Epidermal melanocyte (primary cell): ENCODE results near the gene TRANK1.
A peak's percentile ranks its signal among the peaks of the same experiment; 100 is the strongest.
"Not testable (repeated sequence)": the region's sequence is repeated elsewhere in the genome, so short reads cannot be mapped to it uniquely, and the experiment has no call there.

Source experiments
- DNase-seq: peaks from one replicate; pipeline ENCODE4 v3.0.0; 2011; ENCODE audit warnings: low spot score; ENCODE audit not compliant: insufficient read length

TRANK1 gene

GRCh38 chr3:36893137-36893557 is 51.7 kb downstream of the TRANK1 start:
- no peak for DNase-seq

DNA sequence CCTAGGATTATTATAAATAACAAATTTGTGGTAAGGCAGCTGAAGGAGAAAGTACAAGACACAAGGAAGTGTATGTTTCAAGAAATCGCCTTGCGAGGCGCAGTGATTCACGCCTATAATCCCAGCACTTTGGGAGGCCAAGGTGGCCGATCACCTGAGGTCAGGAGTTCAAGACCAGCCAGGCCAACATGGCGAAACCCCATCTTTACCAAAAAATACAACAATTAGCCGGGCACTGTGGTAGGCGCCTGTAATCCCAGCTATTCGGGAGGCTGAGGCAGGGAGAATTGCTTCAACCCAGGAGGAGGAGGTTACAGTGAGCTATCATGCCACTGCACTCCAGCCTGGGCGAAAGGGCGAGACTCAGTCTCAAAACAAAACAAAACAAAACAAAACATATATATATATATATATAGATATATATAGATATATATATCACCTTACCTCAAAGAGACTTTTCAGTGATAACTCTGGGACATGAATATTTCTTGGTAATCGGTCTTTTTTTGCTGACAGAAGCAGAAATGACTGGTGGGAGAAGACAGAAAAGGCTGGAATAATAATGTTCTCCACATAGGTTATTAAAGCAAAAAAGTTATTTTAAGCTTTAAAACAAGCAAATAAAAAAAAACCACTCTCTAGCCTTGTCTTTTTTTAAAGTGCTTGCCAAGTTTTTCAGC is 52.3 kb downstream of the TRANK1 start:
- no peak for DNase-seq

DNA sequence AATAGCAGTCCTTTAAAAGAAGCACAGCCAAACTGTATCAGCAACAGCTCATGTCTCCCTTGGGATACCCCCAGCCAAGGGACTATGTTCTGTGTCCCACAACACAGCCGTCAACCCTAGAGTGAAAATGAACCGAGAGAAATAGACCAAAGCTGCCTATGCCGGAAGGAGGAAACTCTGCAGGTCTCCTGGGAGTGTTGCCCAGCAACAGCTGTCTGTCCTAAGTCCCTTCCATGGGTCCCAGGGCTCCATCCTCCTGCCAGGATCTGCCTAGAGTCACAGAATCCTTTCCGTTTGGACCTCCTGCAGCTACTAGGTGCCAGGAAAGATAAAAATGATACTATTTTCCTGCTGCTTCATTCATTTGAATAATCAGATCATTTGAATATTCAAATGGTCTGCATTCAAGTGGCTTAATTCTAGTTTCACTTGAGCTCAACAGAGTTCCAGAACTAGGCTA is 53.1 kb downstream of the TRANK1 start:
- no peak for DNase-seq

DNA sequence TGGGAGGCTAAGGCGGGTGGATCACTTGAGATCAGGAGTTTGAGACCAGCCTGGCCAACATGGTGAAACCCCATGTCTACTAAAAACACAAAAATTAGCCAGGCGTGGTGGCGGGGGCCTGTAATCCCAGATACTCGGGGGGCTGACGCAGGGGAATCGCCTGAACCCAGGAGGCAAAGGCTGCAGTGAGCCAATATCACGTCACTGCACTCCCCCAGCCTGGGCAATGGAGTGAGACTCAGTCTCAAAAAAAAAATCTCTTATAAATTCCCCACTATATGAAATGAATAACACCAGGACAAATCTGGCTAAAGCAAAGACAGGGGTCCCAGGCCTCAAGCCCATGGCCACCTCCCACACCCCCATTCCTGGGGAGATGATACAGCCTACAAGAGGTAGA is 53.8 kb downstream of the TRANK1 start:
- DNase-seq, result not testable (repeated sequence)

GRCh38 chr3:36890261-36890660 is 54.6 kb downstream of the TRANK1 start:
- no peak for DNase-seq

DNA sequence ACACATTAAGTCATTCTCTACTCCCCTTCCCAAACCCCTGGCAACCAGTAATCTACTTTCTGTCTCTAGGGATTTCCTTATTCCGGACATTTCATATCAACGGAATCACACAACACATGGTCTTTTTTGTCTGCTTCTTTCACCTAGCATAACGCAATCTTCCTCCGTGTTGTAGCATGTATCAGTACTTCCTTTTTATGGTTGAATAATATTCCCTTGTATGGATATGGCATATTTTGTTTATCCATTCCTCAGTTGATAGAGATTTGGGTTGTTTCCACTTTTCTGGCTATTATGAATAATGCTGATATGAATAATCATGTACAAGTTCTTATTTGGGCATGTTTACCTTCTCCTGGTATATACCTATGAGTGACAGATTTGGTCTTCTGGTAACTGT is 63.1 kb downstream of the TRANK1 start:
- no peak for DNase-seq

- DNase-seq, result not testable (repeated sequence)
Measured at GRCh38 chr3:36879842-36880241, 65.0 kb downstream of the TRANK1 start.

DNA sequence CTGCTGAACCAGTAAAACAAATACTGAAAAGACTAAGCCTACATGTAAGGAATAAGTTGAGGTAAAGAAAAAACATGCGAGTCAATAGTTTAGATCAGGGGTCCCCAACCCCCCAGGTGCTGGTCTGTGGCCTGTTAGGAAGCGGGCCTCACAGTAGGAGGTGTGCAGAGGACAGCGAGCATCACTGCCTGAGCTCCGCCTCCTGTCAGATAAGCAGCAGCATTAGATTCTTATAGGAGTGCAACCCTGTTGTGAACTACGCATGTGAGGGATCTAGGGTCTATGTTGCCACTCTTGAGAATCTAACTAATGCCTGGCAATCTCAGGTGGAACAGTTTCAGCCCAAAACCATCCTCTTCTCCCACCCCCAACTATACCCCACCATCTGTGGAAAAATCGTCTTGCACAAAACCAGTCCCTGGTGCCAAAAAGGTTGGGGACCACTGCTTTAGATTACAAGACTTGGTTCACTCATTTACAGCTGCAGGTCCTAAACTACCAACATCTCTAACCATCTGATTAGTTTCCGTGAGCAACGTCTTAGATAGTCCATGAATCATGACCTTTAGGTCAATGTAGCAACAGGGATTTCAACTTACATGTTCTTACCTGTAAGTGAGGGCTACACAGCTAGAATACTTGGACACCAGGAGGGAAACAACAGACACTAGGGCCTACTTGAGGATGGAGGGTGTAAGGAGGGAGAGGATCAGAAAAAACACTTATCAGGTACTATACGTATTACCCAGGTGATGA is 66.7 kb downstream of the TRANK1 start:
- DNase-seq, result no peak

- DNase-seq, result no peak
Measured at GRCh38 chr3:36876181-36876936, 68.5 kb downstream of the TRANK1 start.

DNA sequence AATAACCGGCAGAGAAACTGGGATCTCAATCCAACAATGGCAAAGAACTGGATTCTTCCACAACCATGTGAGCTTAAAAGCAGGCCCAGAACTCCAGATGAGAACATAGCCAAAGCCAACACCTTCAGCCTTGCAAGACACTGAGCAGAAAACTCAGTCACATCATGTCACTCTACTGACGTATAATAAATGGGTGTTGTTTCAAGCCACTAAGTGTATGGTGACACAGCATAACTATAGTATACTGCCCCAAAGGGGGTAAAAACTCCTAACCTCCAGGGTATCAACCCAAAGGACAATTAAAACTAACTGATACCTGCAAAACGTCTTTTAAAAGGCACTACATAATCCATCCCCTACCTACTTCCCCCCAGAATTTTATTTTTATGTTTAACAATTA is 69.5 kb downstream of the TRANK1 start:
- DNase-seq, result no peak

DNA sequence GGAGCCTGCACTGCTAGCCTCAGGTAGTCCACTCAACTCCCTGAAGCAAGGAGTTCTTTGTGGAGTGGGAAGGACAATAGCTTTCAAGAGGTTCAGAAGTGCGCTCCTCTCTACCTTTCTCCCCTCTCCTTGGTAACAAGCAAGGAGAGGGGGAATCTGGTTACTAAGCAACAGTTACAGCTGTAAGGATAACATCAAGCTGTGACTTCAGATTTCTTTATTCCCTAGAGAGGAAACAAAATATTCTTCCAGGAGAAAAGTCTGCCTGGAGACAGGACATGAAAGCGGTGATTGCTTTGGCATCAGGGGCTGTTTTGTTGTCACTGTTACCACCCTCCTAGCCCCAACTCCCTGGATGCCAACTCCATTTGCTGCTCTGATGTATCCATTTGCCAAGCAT is 70.4 kb downstream of the TRANK1 start:
- DNase-seq, result no peak

GRCh38 chr3:36871379-36872126 is 73.3 kb downstream of the TRANK1 start:
- DNase-seq, result no peak

DNA sequence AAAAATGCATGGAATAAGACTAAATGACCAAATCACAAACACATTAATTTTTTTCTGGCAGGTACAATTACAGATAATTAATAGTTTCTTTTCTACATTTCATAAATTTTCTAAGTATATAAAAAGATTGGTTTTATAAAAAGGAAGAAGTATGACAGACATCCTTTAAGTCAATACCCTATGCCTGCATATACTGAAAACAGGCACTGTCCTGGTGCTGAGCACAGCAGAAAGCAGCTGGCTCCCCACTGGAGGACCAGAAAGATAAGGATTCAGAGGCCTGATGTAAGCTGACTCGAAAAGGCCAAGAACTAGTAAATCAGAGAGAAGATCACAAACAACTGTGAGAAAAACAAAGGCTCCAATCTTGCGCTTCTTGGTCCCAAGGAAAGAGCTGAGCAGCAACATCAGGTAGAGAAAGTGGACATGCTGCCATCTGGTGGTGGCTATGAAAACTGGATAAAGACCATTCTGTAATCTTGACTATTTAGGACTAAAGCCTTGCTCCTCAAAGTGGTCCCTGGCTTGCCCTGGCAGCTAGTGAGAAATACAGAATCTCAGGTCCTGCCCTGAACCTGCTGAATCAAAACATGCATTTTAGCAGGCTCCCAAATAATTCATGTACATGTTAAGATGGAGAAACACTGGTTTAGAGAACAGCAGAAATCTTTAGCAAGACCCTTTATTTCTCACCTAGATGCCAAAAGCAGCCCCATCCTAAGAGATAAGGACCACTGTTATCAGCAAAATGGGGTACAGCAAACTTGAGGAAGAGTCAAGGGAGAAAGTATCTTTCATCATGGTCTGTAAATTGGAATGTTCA is 76.0 kb downstream of the TRANK1 start:
- DNase-seq, result peak; percentile 75

GRCh38 chr3:36867810-36868209 is 77.0 kb downstream of the TRANK1 start:
- no peak for DNase-seq

DNA sequence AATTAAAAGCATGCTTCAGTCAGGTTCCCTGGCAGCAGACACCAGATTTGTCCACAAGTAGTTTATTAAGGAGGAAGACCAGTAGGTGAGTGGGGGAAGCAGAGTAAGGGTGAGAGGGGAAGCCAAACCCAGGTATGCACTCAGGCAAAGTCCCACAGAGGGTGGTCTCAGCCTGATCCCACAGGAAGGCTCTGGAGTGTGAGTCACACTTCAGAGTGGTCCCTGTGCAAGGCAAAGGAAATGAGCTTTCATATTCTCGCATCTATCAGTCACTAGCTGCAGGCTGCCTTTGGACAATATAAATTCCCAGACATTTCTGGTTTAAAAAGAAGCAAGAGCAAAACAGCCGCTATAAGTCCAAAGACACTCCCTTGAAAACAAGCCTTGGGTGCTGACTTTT is 78.5 kb downstream of the TRANK1 start:
- no peak for DNase-seq

DNA sequence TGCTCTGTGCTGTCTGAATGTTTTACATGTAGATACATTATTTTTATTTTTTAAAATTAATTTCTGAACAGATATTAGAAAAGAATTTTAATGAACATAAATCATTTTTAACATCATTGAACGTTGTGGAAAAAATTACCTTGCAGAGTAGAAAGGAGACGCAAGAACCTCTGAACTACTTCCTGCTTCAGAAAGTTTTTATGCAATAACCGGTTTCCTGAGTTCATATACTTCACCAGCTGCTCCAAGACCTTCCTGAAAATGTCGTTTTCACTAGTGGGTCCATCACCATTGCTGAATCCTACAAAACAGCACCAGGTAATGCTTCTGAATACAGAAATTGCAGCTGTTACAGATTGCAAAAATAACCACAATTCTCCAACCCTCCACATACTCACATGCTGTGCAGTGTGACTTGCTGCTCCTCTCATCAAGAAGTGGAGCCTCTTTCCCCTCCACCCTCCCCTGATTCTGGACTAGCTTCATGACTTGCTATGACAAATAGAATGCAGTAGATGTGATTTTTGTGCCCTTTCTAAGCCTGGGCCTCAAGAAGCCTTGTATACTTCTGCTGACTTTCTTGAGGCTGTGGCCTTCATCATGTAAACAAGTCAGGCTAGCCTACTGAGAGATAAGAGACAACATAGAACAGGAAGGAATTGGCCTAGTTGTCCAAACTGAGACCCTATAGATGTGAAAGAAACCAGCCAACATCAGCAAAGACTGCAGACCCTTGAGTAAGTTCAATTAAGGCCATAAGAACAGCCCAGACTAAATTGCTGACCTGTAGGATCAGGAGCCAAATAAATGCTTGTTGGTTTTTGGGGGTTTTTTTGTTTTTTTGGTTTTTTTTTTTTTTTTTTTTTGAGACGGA is 80.4 kb downstream of the TRANK1 start:
- DNase-seq, result no peak

- no peak for DNase-seq
Measured at GRCh38 chr3:36862076-36862755, 82.6 kb downstream of the TRANK1 start.

DNA sequence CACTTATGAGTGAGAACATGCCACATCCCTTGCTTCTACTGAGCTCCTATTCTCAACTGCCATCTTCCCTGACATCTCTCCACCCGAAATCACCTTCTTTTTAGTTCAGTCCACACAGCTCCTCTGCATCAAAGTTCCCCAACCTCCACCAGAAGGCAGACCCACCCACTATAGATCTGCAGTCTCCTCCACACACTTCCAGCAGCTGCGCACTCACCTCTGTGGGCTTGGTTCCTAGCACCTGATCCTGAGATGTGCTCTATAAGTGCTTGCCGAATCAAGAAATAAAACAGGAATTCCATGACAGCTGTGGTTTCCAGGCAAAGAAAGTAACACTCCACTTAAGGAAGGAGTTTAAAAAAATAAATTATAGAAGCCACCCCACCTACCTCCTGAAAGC is 85.4 kb downstream of the TRANK1 start:
- no peak for DNase-seq

DNA sequence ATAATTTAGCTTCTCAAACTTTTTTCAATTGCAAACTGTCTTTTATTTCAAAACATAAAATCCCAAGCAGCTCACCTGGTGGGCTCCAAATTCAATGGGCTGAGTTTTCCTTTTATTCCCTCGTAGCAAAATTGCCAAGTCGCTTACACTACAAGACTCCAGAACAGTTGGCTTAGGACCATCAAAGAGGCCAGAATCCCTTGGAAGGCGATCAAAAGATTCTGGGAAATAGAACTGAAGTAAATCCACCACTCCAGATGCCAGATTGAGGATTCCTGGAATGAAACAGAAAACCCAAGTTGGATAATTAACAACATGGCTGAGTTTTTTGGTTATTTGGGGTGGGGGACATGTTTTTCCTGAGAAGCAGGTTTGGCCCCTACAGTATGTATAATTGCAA is 92.8 kb downstream of the TRANK1 start:
- DNase-seq, result no peak
